Stimulated activated CD8-positive, alpha-beta memory T cell treated with anti-CD3 and anti-CD28 coated beads, Interleukin-4, amount 100 ng/mL, for 4 hours (primary cell): ENCODE results near the gene EPB41.

Experiments
- DNase-seq, 2 donors: peaks; one replicate each; pipeline ENCODE4 v3.0.0-alpha.2; 2020; ENCODE audit warnings: low read depth in 2 of 2, low spot score in 1 of 2

Gene EPB41

DNA sequence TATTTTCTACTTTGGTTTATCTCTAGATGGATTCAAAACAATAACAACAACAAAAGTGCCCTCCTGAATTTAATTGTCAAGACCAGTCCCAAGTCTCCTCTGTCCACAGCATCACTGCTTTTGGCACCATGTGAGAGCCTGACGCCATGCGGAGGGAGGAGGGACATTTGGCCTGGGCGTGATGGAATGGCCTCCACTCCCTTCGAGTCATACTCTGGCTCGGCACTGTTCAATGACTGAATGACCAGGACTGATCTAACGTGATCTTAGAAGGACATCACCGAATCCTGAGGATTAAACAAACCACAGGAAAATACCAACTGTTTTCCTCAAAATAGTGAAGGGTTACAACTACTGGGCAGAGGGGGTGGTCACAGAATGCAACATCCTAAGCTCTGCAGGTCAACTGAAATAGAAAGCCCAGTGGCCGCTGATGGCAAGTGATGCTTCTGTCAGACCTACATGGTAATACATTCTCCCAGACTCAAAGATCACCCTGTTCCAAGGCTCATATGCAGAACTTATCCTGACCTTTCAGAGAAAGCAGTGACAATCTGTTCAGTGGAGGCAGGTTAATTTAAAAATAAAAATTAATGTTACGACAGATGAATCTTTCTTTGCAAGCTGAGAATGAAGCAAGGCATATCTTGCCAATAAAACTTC, 248.2 kb downstream of the EPB41 start:
- no peak for DNase-seq

DNA sequence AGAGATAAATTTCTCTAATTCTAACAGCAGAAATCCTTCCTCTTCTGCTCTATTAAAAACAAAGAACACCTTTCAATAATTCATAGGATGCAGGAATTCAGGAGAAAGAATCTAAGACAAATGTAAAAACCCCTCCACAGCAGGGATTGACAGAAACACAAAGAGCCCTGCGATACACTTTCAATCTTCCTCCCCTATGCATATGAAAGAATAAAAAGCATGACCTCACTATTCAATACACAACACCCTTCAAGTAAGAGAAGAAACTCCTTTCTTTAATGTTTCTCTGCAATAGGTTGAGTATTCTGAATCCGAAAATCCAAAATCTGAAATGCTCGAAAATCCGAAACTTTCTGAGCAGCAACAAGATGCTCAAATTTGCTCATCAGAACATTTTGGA, 250.2 kb downstream of the EPB41 start:
- no peak for DNase-seq

DNA sequence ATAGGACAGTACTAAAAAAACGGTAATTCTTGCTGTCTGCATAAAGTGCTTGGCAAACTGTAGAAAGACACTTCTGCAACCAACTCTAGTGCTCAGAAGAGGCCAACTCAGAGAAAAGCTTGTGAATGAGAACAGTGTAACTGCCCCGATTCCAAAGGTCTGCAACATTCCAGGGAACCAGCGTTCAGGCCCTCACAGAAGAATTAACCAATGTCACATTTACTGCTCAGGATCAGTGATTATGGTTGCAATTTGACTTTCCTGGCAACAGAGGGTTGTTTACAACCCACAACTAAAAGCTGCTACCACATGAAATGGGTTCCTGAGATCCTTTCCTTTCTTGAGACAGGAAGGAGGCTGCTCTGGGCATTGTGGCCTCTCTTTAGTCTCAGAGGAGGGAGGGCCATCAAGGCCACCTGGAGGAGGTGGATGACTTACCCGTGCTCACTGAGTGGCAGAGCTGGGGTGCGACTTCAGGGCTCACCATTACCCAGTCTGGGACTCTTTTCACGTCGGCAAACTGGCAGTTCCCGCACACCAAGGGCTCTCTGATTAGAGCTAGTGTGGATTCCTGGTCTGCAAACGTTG, 252.0 kb downstream of the EPB41 start:
- DNase-seq, result no peak

DNA sequence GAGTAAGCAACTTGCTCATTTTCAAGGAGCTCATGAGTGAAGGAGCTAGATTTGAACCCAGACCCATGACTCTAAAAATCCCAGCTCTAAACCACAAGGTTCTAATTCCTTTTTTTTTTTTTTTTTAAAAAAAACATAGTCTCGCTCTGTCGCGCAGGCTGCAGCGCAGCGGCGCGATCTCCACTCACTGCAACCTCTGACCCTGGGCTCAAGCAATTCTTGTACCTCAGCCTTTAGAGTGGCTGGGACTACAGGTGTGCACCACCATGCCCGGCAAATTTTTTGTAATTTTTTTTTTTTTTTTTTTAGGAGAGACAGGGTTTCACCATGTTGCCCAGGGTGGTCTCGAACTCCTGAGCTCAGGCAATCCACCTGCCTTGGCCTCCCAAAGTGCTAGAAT, 253.5 kb downstream of the EPB41 start:
- no peak for DNase-seq
